ENCODE data around the gene IL1RAP. TPM values are rescaled to one million over a fixed set of nuclear protein-coding genes. Genes with fewer than 3 reads are reported as not detected.

The IL1RAP gene
- total RNA-seq, 4 donors from 2014 or later = 4.9 to 16.9 (median 10.8) TPM

GRCh38 chr3:190492966-190493365 lies 20.9 kb upstream of the IL1RAP start:
- intact Hi-C loops (cut with DNase I) = no loop called here
- no peak for DNase-seq
- WGBS, 2 donors = 85 to 86% methylated on average over 4 of the region's 4 CpGs

GRCh38 chr3:190494907-190495306 lies 19.0 kb upstream of the IL1RAP start:
- Histone ChIP-seq H3K27me3 (no peaks in the 10 kb centered on the region), H3K36me3 (no peaks in the 10 kb centered on the region), H3K27ac (no peak overlapping the region), H3K4me1 (no peaks in the 10 kb centered on the region), H3K4me3 (replicated peaks in 1 of 3) (no peak overlapping the region), H3K9me3 (no peaks in the 10 kb centered on the region)
- intact Hi-C loops (cut with DNase I) = no loop called here
- no peak for DNase-seq
- TF ChIP-seq POLR2A (IDR thresholded peaks at IDR 0.05) (no peak), CTCF (IDR thresholded peaks at IDR 0.05) (no peak)

More at GRCh38 chr3:190492966-190493365, 20.9 kb upstream of the IL1RAP start:
- Histone ChIP-seq H3K27ac (no peak overlapping the region), H3K4me1 (no peaks in the 10 kb centered on the region), H3K4me3 (replicated peaks in 1 of 3) (no peak overlapping the region), H3K27me3 (no peaks in the 10 kb centered on the region), H3K9me3 (no peaks in the 10 kb centered on the region), H3K36me3 (no peaks in the 10 kb centered on the region)
- TF ChIP-seq CTCF (IDR thresholded peaks at IDR 0.05) (no peak), POLR2A (IDR thresholded peaks at IDR 0.05) (no peak)

- TF ChIP-seq POLR2A (IDR thresholded peaks at IDR 0.05) (no peak), CTCF (IDR thresholded peaks at IDR 0.05) (no peak)
- intact Hi-C loops (cut with DNase I) = no loop called here
Measured at GRCh38 chr3:190495354-190495753, 18.5 kb upstream of the IL1RAP start.

GRCh38 chr3:190495796-190496195 lies 18.1 kb upstream of the IL1RAP start:
- no peak overlapping the region for H3K4me3 ChIP-seq (replicated peaks in 1 of 3)
- H3K4me1 ChIP-seq = no peaks in the 10 kb centered on the region
- no peaks in the 10 kb centered on the region for H3K27me3 ChIP-seq
- no peak for DNase-seq
- no peak for TF ChIP-seq POLR2A (IDR thresholded peaks at IDR 0.05)
- TF ChIP-seq CTCF (IDR thresholded peaks at IDR 0.05) = no peak
- H3K9me3 ChIP-seq = no peaks in the 10 kb centered on the region
- H3K27ac ChIP-seq = no peak overlapping the region
- intact Hi-C loops (cut with DNase I) = no loop called here
- WGBS, 2 donors = 81 to 83% methylated on average over 5 of the region's 5 CpGs
- no peaks in the 10 kb centered on the region for H3K36me3 ChIP-seq

More at GRCh38 chr3:190495354-190495753, 18.5 kb upstream of the IL1RAP start:
- Histone ChIP-seq H3K27me3 (no peaks in the 10 kb centered on the region), H3K36me3 (no peaks in the 10 kb centered on the region), H3K9me3 (no peaks in the 10 kb centered on the region), H3K27ac (no peak overlapping the region), H3K4me1 (no peaks in the 10 kb centered on the region), H3K4me3 (replicated peaks in 1 of 3) (no peak overlapping the region)
- no peak for DNase-seq

- no peak for TF ChIP-seq POLR2A (IDR thresholded peaks at IDR 0.05)
- no peak for TF ChIP-seq CTCF (IDR thresholded peaks at IDR 0.05)
- Histone ChIP-seq H3K4me1 (no peaks in the 10 kb centered on the region), H3K4me3 (replicated peaks in 1 of 3) (no peak overlapping the region), H3K27ac (no peak overlapping the region), H3K9me3 (no peaks in the 10 kb centered on the region), H3K36me3 (no peaks in the 10 kb centered on the region), H3K27me3 (no peaks in the 10 kb centered on the region)
- DNase-seq = no peak
- intact Hi-C loops (cut with DNase I) = no loop called here
- WGBS, 2 donors = 26 to 30% methylated on average over 1 of the region's 1 CpG
Measured at GRCh38 chr3:190496859-190497258, 17.0 kb upstream of the IL1RAP start.

Measured in thyroid gland (tissue), 4 donors.